Measurements from ENCODE around the gene CAMK2G.

CAMK2G gene

GRCh38 chr10:73823391-73823790 is 51.0 kb downstream of the CAMK2G start:
- no peaks in the 10 kb centered on the region for H3K4me1 ChIP-seq (ENCODE audit: control insufficient read depth, low read length)
- H3K27me3 ChIP-seq (ENCODE audit: control insufficient read depth, low read length): no peaks in the 10 kb centered on the region
- no peaks in the 10 kb centered on the region for H3F3A ChIP-seq (ENCODE audit: control insufficient read depth, insufficient read depth)
- H3K9me3 ChIP-seq (ENCODE audit: control insufficient read depth, insufficient read depth, low read length): no peaks in the 10 kb centered on the region
- no peaks in the 10 kb centered on the region for H3K36me3 ChIP-seq (ENCODE audit: control insufficient read depth, low read length)
- H3K9me2 ChIP-seq (replicated peaks; ENCODE audit: control insufficient read depth, low read length): no peaks in the 10 kb centered on the region
- H4K20me1 ChIP-seq (ENCODE audit: control insufficient read depth, insufficient read depth, low read depth, low read length): no peaks in the 10 kb centered on the region
- H3K79me2 ChIP-seq (ENCODE audit: control insufficient read depth, low read length): no peaks in the 10 kb centered on the region
- no peak overlapping the region for H3K4me3 ChIP-seq (ENCODE audit: low read length)
- no peak for TF ChIP-seq EZH2phosphoT487 (IDR thresholded peaks at IDR 0.05; ENCODE audit: borderline replicate concordance, low read length)
- TF ChIP-seq CTCF (IDR thresholded peaks at IDR 0.05; ENCODE audit: low read depth, low read length, poor library complexity, severe bottlenecking): no peak
- H3K4me2 ChIP-seq (ENCODE audit: low read length): no peak overlapping the region
- no peak overlapping the region for H3K27ac ChIP-seq (ENCODE audit: low read depth, low read length)

GRCh38 chr10:73819513-73820093 is 54.8 kb downstream of the CAMK2G start:
- Histone ChIP-seq H3K9me3 (ENCODE audit: control insufficient read depth, insufficient read depth, low read length) (no peaks in the 10 kb centered on the region), H3K4me2 (ENCODE audit: low read length) (no peak overlapping the region), H3K9me2 (replicated peaks; ENCODE audit: control insufficient read depth, low read length) (no peaks in the 10 kb centered on the region), H3K36me3 (ENCODE audit: control insufficient read depth, low read length) (peaks cover 3% of the 10 kb centered on the region; the same call in 1 of the 2 replicates), H3K4me3 (ENCODE audit: low read length) (no peak overlapping the region), H3K27me3 (ENCODE audit: control insufficient read depth, low read length) (no peaks in the 10 kb centered on the region), H4K20me1 (ENCODE audit: control insufficient read depth, insufficient read depth, low read depth, low read length) (no peaks in the 10 kb centered on the region), H3K27ac (ENCODE audit: low read depth, low read length) (no peak overlapping the region), H3K4me1 (ENCODE audit: control insufficient read depth, low read length) (no peaks in the 10 kb centered on the region), H3F3A (ENCODE audit: control insufficient read depth, insufficient read depth) (no peaks in the 10 kb centered on the region), H3K79me2 (ENCODE audit: control insufficient read depth, low read length) (no peaks in the 10 kb centered on the region)
- no peak for TF ChIP-seq EZH2phosphoT487 (IDR thresholded peaks at IDR 0.05; ENCODE audit: borderline replicate concordance, low read length)
- TF ChIP-seq CTCF (IDR thresholded peaks at IDR 0.05; ENCODE audit: low read depth, low read length, poor library complexity, severe bottlenecking): no peak

- Histone ChIP-seq H3F3A (ENCODE audit: control insufficient read depth, insufficient read depth) (no peaks in the 10 kb centered on the region), H3K27ac (ENCODE audit: low read depth, low read length) (no peak overlapping the region), H3K4me1 (ENCODE audit: control insufficient read depth, low read length) (no peaks in the 10 kb centered on the region), H4K20me1 (ENCODE audit: control insufficient read depth, insufficient read depth, low read depth, low read length) (no peaks in the 10 kb centered on the region), H3K36me3 (ENCODE audit: control insufficient read depth, low read length) (peaks cover 3% of the 10 kb centered on the region; the same call in 1 of the 2 replicates), H3K27me3 (ENCODE audit: control insufficient read depth, low read length) (no peaks in the 10 kb centered on the region), H3K4me3 (ENCODE audit: low read length) (no peak overlapping the region), H3K9me3 (ENCODE audit: control insufficient read depth, insufficient read depth, low read length) (no peaks in the 10 kb centered on the region), H3K79me2 (ENCODE audit: control insufficient read depth, low read length) (no peaks in the 10 kb centered on the region), H3K4me2 (ENCODE audit: low read length) (no peak overlapping the region), H3K9me2 (replicated peaks; ENCODE audit: control insufficient read depth, low read length) (no peaks in the 10 kb centered on the region)
- TF ChIP-seq EZH2phosphoT487 (IDR thresholded peaks at IDR 0.05; ENCODE audit: borderline replicate concordance, low read length): no peak
- no peak for TF ChIP-seq CTCF (IDR thresholded peaks at IDR 0.05; ENCODE audit: low read depth, low read length, poor library complexity, severe bottlenecking)
These were observed 55.3 kb downstream of the CAMK2G start for GRCh38 chr10:73819081-73819480.

Data from DOHH2 (cell line).